Caco-2 (cell line): ENCODE data around the gene EZR. TPM values are rescaled to one million over a fixed set of nuclear protein-coding genes. Genes with fewer than 3 reads are reported as not detected.

ENCODE experiments used
- BruUV-seq: library from RNA; stranded (reverse); fragments of 400-500 nt; replicated peaks from 2 replicates; lab custom pipeline; 2021; lab: Mats Ljungman, UMichigan
- CTCF ChIA-PET: fragments of 300-600 bp; sonication (Branson Sonifier 250); formaldehyde crosslinking; loops from one replicate; lab custom pipeline; 2022; ENCODE audit warnings: antibody characterized with exemption; lab: Charles Lee
- POLR2A ChIA-PET: fragments of 300-600 bp; sonication (Branson Sonifier 250); formaldehyde crosslinking; loops from one replicate; lab custom pipeline; 2022; ENCODE audit warnings: antibody characterized with exemption; lab: Charles Lee
- DNase-seq, 2 experiments: peaks; one replicate each; pipeline versions ENCODE4 v3.0.0 to v3.0.0-alpha.2; 2020 to 2022
- H3K27me3 ChIP-seq: replicated peaks from 2 replicates; pipeline ENCODE4 v1.6.0; 2011; ENCODE audit warnings: low read length; ENCODE audit not compliant: control insufficient read depth, insufficient read depth
- H3K36me3 ChIP-seq: 2 replicates; pipeline ENCODE4 v1.5.1; 2011; ENCODE audit warnings: low read length; ENCODE audit not compliant: control insufficient read depth, insufficient read depth
- H3K4me1 ChIP-seq: fragments of 250-450 bp; sonication (Bioruptor Pico); 2 replicates; pipeline ENCODE4 v1.5.1; 2020; ENCODE audit warnings: mild to moderate bottlenecking
- H3K4me3 ChIP-seq: 2 replicates; pipeline ENCODE4 v1.5.1; 2011; ENCODE audit warnings: low read depth, mild to moderate bottlenecking, control low read depth, low read length
- H3K9me3 ChIP-seq: fragments of 250-450 bp; sonication (Bioruptor Pico); 2 replicates; pipeline ENCODE4 v1.5.1; 2020; ENCODE audit warnings: mild to moderate bottlenecking, moderate library complexity
- H3K27ac Mint-ChIP-seq: one replicate; pipeline ENCODE4 v1.8.0; 2022; ENCODE audit warnings: mixed read lengths; ENCODE audit not compliant: unreplicated experiment
- H3K27me3 Mint-ChIP-seq: one replicate; pipeline ENCODE4 v1.8.0; 2022; ENCODE audit warnings: mixed read lengths; ENCODE audit not compliant: insufficient read depth, unreplicated experiment
- H3K36me3 Mint-ChIP-seq: one replicate; pipeline ENCODE4 v1.8.0; 2022; ENCODE audit warnings: mild to moderate bottlenecking, mixed read lengths; ENCODE audit not compliant: insufficient read depth, unreplicated experiment
- H3K4me1 Mint-ChIP-seq: one replicate; pipeline ENCODE4 v1.8.0; 2022; ENCODE audit warnings: low read depth, mixed read lengths; ENCODE audit not compliant: unreplicated experiment
- H3K4me3 Mint-ChIP-seq: one replicate; pipeline ENCODE4 v1.8.0; 2022; ENCODE audit warnings: mild to moderate bottlenecking, moderate library complexity, mixed read lengths; ENCODE audit not compliant: unreplicated experiment
- H3K9me3 Mint-ChIP-seq: one replicate; pipeline ENCODE4 v1.8.0; 2022; ENCODE audit warnings: mixed read lengths; ENCODE audit not compliant: unreplicated experiment
- CTCF ChIP-seq, 2 experiments: fragments of 200-600 bp in 1 of 2; IDR thresholded peaks; 1 replicate in 1 of 2; 2 replicates in 1 of 2; pipeline versions ENCODE4 v1.5.1 to v1.8.0; 2011 to 2022; ENCODE audit warnings: antibody characterized with exemption in 1 of 2, control low read depth in 1 of 2, inconsistent platforms in 1 of 2, low read depth in 1 of 2, low read length in 1 of 2, mild to moderate bottlenecking in 1 of 2, moderate library complexity in 1 of 2; ENCODE audit not compliant: insufficient read depth in 1 of 2, severe bottlenecking in 1 of 2, unreplicated experiment in 1 of 2
- intact Hi-C: fragments of 100-400 bp; cut with micrococcal nuclease; formaldehyde crosslinking; loops from one replicate; pipeline ENCODE4 v1.10.0; 2022; ENCODE audit not compliant: unreplicated experiment
- total RNA-seq: library from RNA; stranded (reverse); gene quantifications from 2 replicates; pipeline ENCODE4 v1.2.3, GENCODE V29; 2022

EZR gene
- total RNA-seq, 1 experiment from 2014 or later = 290 TPM

- TF ChIP-seq CTCF (IDR thresholded peaks at IDR 0.05; ENCODE audit: insufficient read depth in 1 of 2, low read depth in 1 of 2, low read length in 1 of 2, severe bottlenecking in 1 of 2, unreplicated experiment in 1 of 2) = no peak
- Histone ChIP-seq H3K9me3 (no peaks in the 10 kb centered on the region), H3K27me3 (no peaks in the 10 kb centered on the region), H3K4me1 (no peaks in the 10 kb centered on the region), H3K36me3 (no peaks in the 10 kb centered on the region), H3K4me3 (no peak overlapping the region)
- Mint-ChIP-seq H3K27ac (no peak overlapping the region), H3K4me3 (no peak overlapping the region), H3K36me3 (peaks cover 25% of the 10 kb centered on the region), H3K4me1 (peaks cover 13% of the 10 kb centered on the region), H3K27me3 (no peaks in the 10 kb centered on the region), H3K9me3 (no peaks in the 10 kb centered on the region)
- CTCF ChIA-PET = interaction anchor here (1.0 kb wide), 1 partner anchor 113 kb away, joined by 3 read pairs; no protein-coding TSS in a partner anchor
- intact Hi-C loops = no loop called here
- no peak for DNase-seq
- POLR2A ChIA-PET = interaction anchor here (0.7 kb wide), 1 partner anchor 37 kb away, joined by 3 read pairs; no protein-coding TSS in a partner anchor
- BruUV-seq = no TSS peak
Observed at GRCh38 chr6:158756977-158757752, 62.0 kb downstream of the EZR start.

GRCh38 chr6:158756126-158756525 is 63.0 kb downstream of the EZR start:
- Mint-ChIP-seq H3K36me3 (peaks cover 15% of the 10 kb centered on the region), H3K4me3 (no peak overlapping the region), H3K4me1 (peaks cover 7% of the 10 kb centered on the region), H3K27ac (no peak overlapping the region), H3K27me3 (no peaks in the 10 kb centered on the region), H3K9me3 (no peaks in the 10 kb centered on the region)
- ChIA-PET POLR2A (no interaction called here), CTCF (no interaction called here)
- H3K4me1 ChIP-seq = no peaks in the 10 kb centered on the region
- no peak overlapping the region for H3K4me3 ChIP-seq
- DNase-seq = no peak
- intact Hi-C loops = no loop called here
- H3K27me3 ChIP-seq = no peaks in the 10 kb centered on the region
- no peaks in the 10 kb centered on the region for H3K36me3 ChIP-seq
- TF ChIP-seq CTCF (IDR thresholded peaks at IDR 0.05; ENCODE audit: insufficient read depth in 1 of 2, low read depth in 1 of 2, low read length in 1 of 2, severe bottlenecking in 1 of 2, unreplicated experiment in 1 of 2) = no peak
- H3K9me3 ChIP-seq = no peaks in the 10 kb centered on the region
- no TSS peak for BruUV-seq

DNA sequence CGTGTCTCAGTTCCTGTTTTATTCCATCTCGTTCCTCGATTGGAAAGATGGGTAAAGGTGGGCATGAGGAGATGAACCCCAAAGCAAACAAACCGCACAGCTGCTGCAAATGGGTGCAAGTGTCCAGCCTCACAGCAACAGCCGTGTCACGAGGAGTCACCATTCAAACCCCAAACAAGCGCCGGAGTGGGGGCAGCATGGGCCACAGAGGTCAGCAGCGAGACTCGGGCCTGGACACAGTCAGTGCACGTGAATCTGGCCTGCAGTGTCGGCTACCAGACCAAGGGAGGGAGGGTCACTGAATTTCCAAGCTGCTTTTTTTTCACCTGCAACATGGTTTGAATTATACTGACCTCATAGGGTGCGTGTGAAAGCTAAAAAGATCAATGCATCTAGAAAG is 63.5 kb downstream of the EZR start:
- ChIA-PET POLR2A (no interaction called here), CTCF (no interaction called here)
- Mint-ChIP-seq H3K4me3 (no peak overlapping the region), H3K36me3 (peaks cover 10% of the 10 kb centered on the region), H3K9me3 (no peaks in the 10 kb centered on the region), H3K27me3 (no peaks in the 10 kb centered on the region), H3K27ac (no peak overlapping the region), H3K4me1 (peaks cover 7% of the 10 kb centered on the region)
- intact Hi-C loops = no loop called here
- no peaks in the 10 kb centered on the region for H3K4me1 ChIP-seq
- BruUV-seq = no TSS peak
- H3K9me3 ChIP-seq = no peaks in the 10 kb centered on the region
- no peak overlapping the region for H3K4me3 ChIP-seq
- no peaks in the 10 kb centered on the region for H3K27me3 ChIP-seq
- no peaks in the 10 kb centered on the region for H3K36me3 ChIP-seq
- TF ChIP-seq CTCF (IDR thresholded peaks at IDR 0.05; ENCODE audit: insufficient read depth in 1 of 2, low read depth in 1 of 2, low read length in 1 of 2, severe bottlenecking in 1 of 2, unreplicated experiment in 1 of 2) = no peak
- no peak for DNase-seq
